SK-N-SH (cell line): Measurements from ENCODE around the gene MEA1. TPM values are rescaled to one million over a fixed set of nuclear protein-coding genes. Genes with fewer than 3 reads are reported as not detected.

Experiments used
- CTCF ChIA-PET: fragments of 300-600, 350-600 bp; formaldehyde crosslinking; extraction: SDS; loops from one replicate; lab custom pipeline; 2021; lab: Yijun Ruan, JAX
- POLR2A ChIA-PET: fragments of 350-600 bp; sonication (Branson Sonifier 250); formaldehyde crosslinking; extraction: SDS; loops from one replicate; lab custom pipeline; 2020; ENCODE audit warnings: antibody characterized with exemption, inconsistent platforms; lab: Yijun Ruan, JAX
- DNase-seq: peaks from one replicate; pipeline ENCODE4 v3.0.0; 2012
- H2AFZ ChIP-seq: fragments of 200-600 bp; sonication (generic); 2 replicates; pipeline ENCODE4 v1.8.1; 2016; ENCODE audit warnings: antibody characterized with exemption, mild to moderate bottlenecking, low read depth
- H3F3A ChIP-seq: fragments of 200-600 bp; sonication (generic); replicated peaks from 2 replicates; pipeline ENCODE3; 2016; ENCODE audit warnings: antibody characterized with exemption, mild to moderate bottlenecking; ENCODE audit not compliant: insufficient read depth
- H3K27ac ChIP-seq, 2 experiments: fragments of 200-500 bp in 1 of 2; fragments of 200-600 bp in 1 of 2; sonication (Bioruptor generic) in 1 of 2; sonication (generic), shearing (Covaris generic) in 1 of 2; 2 replicates each; pipeline versions ENCODE4 v1.5.1 to v1.6.1; 2014 to 2016; ENCODE audit warnings: low read depth in 2 of 2, inconsistent platforms in 1 of 2, low read length in 1 of 2, mild to moderate bottlenecking in 1 of 2, mixed read lengths in 1 of 2
- H3K27me3 ChIP-seq: fragments of 200-600 bp; sonication (generic), shearing (Covaris generic); 2 replicates; pipeline ENCODE4 v1.6.1; 2016; ENCODE audit warnings: mixed run types; ENCODE audit not compliant: insufficient read depth
- H3K36me3 ChIP-seq, 2 experiments: fragments of 200-500 bp in 1 of 2; fragments of 200-600 bp in 1 of 2; sonication (Bioruptor generic) in 1 of 2; sonication (generic) in 1 of 2; replicated peaks in 1 of 2; 2 replicates each; pipeline versions ENCODE3 to v1.5.1; 2014 to 2016; ENCODE audit warnings: low read length in 1 of 2, mild to moderate bottlenecking in 1 of 2; ENCODE audit not compliant: insufficient read depth in 2 of 2, control insufficient read depth in 1 of 2
- H3K4me1 ChIP-seq, 2 experiments: fragments of 200-500 bp in 1 of 2; fragments of 200-600 bp in 1 of 2; sonication (Bioruptor generic) in 1 of 2; sonication (generic), shearing (Covaris generic) in 1 of 2; 2 replicates each; pipeline versions ENCODE4 v1.5.1 to v1.6.1; 2014 to 2016; ENCODE audit warnings: low read depth in 1 of 2, low read length in 1 of 2, mixed run types in 1 of 2; ENCODE audit not compliant: insufficient read depth in 2 of 2, control insufficient read depth in 1 of 2
- H3K4me2 ChIP-seq: fragments of 200-600 bp; sonication (generic), shearing (Covaris generic); 2 replicates; pipeline ENCODE4 v1.6.1; 2017; ENCODE audit warnings: mixed run types
- H3K4me3 ChIP-seq, 2 experiments: fragments of 200-500 bp in 1 of 2; fragments of 200-600 bp in 1 of 2; sonication (Bioruptor generic) in 1 of 2; sonication (generic), shearing (Covaris generic) in 1 of 2; 2 replicates each; pipeline versions ENCODE4 v1.5.1 to v1.8.1; 2014 to 2016; ENCODE audit warnings: low read depth in 2 of 2, inconsistent platforms in 1 of 2, low read length in 1 of 2, mild to moderate bottlenecking in 1 of 2, mixed read lengths in 1 of 2, moderate library complexity in 1 of 2
- H3K79me2 ChIP-seq: fragments of 200-600 bp; sonication (generic); 2 replicates; pipeline ENCODE4 v1.8.1; 2017; ENCODE audit warnings: mild to moderate bottlenecking; ENCODE audit not compliant: insufficient read depth
- H3K9ac ChIP-seq: fragments of 200-600 bp; sonication (generic); 2 replicates; pipeline ENCODE4 v1.6.1; 2017; ENCODE audit warnings: mixed run types
- H3K9me2 ChIP-seq: fragments of 200-600 bp; sonication (generic); 2 replicates; pipeline ENCODE4 v1.6.1; 2017; ENCODE audit warnings: mixed run types
- H3K9me3 ChIP-seq: fragments of 200-600 bp; sonication (generic); 2 replicates; pipeline ENCODE4 v1.6.1; 2017; ENCODE audit warnings: mixed run types, mild to moderate bottlenecking, moderate library complexity
- H4K20me1 ChIP-seq: fragments of 200-600 bp; sonication (generic); 2 replicates; pipeline ENCODE4 v1.6.1; 2017; ENCODE audit warnings: mild to moderate bottlenecking, mixed run types; ENCODE audit not compliant: insufficient read depth
- FOXM1 ChIP-seq: IDR thresholded peaks from 2 replicates; pipeline ENCODE4 v1.4.0; 2012; ENCODE audit warnings: low read depth, mild to moderate bottlenecking
- MEF2A ChIP-seq: IDR thresholded peaks from 2 replicates; pipeline ENCODE4 v1.4.0; 2012; ENCODE audit warnings: low read depth, borderline replicate concordance
- RCOR1 ChIP-seq: fragments of 150-350 bp; IDR thresholded peaks from 2 replicates; pipeline ENCODE4 v1.6.1; 2017; ENCODE audit warnings: antibody characterized with exemption, low read length
- YY1 ChIP-seq: IDR thresholded peaks from 2 replicates; pipeline ENCODE4 v1.4.0; 2012; ENCODE audit warnings: low read depth, mild to moderate bottlenecking
- WGBS: methylation state at CpG from one replicate; pipeline ENCODE4 v1.1.6; 2017; ENCODE audit warnings: low lambda C conversion rate; 5-methylcytosine and 5-hydroxymethylcytosine counted together
- polyA plus RNA-seq, 3 experiments: library from polyadenylated mRNA; depleted of rRNA; stranded (reverse); fragments of >200 nt; gene quantifications; 2 replicates each; pipeline ENCODE4 v1.2.3, GENCODE V29; 2012
- TF ChIP-seq, protein P1 (sequence below): IDR thresholded peaks from 2 replicates; pipeline ENCODE4 v1.6.1; 2012; ENCODE audit warnings: mild to moderate bottlenecking, low read depth, low read length, moderate library complexity
- TF ChIP-seq, protein P2 (sequence below): fragments of 200-600 bp; sonication (generic); IDR thresholded peaks from 2 replicates; pipeline ENCODE4 v1.6.1; 2017; ENCODE audit warnings: antibody characterized with exemption, mild to moderate bottlenecking, moderate library complexity
- TF ChIP-seq, protein P3 (sequence below): IDR thresholded peaks from 2 replicates; pipeline ENCODE4 v1.4.0; 2012; ENCODE audit warnings: low read depth, borderline replicate concordance
- TF ChIP-seq, protein P4 (sequence below): IDR thresholded peaks from 2 replicates; pipeline ENCODE4; 2012
- TF ChIP-seq, protein P5 (sequence below): fragments of 150-350 bp; IDR thresholded peaks from 2 replicates; pipeline ENCODE4 v1.6.1; 2017; ENCODE audit warnings: antibody characterized with exemption, low read length, low read depth, borderline replicate concordance

Gene MEA1
- polyA plus RNA-seq, 1 of the 3 experiments (the other 2 are of a cell fraction) = 171 TPM

DNA sequence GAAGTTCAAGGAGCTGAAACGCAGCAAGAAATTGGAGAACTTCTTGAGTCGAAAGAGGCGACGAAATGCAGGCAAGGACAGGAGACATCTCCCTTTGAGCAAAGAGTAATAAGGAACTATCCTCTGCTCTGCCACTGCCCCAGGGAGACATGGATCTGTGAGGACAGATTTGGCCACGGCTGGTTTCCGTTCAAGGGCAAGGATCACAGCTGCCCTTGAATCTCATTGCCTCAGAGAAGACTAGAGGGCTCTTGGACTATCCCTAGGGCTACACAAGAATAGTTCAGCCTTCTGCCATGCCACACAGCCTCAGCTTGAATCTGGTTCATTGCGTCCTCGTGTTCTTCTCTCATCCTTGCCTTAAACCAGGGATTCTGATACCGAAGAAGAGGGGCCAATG, 15.4 kb upstream of the MEA1 start (continued):
- TF ChIP-seq, protein P1, sequence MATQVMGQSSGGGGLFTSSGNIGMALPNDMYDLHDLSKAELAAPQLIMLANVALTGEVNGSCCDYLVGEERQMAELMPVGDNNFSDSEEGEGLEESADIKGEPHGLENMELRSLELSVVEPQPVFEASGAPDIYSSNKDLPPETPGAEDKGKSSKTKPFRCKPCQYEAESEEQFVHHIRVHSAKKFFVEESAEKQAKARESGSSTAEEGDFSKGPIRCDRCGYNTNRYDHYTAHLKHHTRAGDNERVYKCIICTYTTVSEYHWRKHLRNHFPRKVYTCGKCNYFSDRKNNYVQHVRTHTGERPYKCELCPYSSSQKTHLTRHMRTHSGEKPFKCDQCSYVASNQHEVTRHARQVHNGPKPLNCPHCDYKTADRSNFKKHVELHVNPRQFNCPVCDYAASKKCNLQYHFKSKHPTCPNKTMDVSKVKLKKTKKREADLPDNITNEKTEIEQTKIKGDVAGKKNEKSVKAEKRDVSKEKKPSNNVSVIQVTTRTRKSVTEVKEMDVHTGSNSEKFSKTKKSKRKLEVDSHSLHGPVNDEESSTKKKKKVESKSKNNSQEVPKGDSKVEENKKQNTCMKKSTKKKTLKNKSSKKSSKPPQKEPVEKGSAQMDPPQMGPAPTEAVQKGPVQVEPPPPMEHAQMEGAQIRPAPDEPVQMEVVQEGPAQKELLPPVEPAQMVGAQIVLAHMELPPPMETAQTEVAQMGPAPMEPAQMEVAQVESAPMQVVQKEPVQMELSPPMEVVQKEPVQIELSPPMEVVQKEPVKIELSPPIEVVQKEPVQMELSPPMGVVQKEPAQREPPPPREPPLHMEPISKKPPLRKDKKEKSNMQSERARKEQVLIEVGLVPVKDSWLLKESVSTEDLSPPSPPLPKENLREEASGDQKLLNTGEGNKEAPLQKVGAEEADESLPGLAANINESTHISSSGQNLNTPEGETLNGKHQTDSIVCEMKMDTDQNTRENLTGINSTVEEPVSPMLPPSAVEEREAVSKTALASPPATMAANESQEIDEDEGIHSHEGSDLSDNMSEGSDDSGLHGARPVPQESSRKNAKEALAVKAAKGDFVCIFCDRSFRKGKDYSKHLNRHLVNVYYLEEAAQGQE = no peak
- no peak for TF ChIP-seq RCOR1
- TF ChIP-seq, protein P2, sequence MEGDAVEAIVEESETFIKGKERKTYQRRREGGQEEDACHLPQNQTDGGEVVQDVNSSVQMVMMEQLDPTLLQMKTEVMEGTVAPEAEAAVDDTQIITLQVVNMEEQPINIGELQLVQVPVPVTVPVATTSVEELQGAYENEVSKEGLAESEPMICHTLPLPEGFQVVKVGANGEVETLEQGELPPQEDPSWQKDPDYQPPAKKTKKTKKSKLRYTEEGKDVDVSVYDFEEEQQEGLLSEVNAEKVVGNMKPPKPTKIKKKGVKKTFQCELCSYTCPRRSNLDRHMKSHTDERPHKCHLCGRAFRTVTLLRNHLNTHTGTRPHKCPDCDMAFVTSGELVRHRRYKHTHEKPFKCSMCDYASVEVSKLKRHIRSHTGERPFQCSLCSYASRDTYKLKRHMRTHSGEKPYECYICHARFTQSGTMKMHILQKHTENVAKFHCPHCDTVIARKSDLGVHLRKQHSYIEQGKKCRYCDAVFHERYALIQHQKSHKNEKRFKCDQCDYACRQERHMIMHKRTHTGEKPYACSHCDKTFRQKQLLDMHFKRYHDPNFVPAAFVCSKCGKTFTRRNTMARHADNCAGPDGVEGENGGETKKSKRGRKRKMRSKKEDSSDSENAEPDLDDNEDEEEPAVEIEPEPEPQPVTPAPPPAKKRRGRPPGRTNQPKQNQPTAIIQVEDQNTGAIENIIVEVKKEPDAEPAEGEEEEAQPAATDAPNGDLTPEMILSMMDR = no peak
- TF ChIP-seq FOXM1 = no peak
- TF ChIP-seq, protein P3, sequence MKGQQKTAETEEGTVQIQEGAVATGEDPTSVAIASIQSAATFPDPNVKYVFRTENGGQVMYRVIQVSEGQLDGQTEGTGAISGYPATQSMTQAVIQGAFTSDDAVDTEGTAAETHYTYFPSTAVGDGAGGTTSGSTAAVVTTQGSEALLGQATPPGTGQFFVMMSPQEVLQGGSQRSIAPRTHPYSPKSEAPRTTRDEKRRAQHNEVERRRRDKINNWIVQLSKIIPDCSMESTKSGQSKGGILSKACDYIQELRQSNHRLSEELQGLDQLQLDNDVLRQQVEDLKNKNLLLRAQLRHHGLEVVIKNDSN = no peak
- no peak for TF ChIP-seq YY1

DNA sequence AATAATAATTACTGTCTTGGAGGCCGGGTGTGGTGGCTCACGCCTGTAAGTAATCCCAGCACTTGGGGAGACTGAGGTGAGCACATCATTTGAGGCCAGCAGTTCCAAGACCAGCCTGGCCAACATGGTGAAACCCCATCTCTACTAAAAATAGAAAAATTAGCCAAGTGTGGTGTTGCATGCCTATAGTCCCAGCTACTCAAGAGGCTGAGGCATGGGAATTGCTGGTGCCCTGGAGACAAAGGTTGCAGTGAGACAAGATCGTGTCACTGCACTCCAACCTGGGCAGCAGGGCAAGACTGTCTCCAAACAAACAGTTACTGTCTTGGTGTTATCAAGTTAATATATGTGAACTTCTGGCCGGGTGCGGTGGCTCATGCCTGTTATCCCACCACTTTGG, 12.6 kb upstream of the MEA1 start:
- Histone ChIP-seq H3K36me3 (peaks cover 33 to 71% of the 10 kb centered on the region in 2 experiments), H4K20me1 (peaks cover 10% of the 10 kb centered on the region; the same call in 1 of the 2 replicates), H3K9me2 (no peaks in the 10 kb centered on the region), H3F3A (peaks cover 34% of the 10 kb centered on the region), H3K9me3 (no peaks in the 10 kb centered on the region), H2AFZ (no peak overlapping the region), H3K27me3 (no peaks in the 10 kb centered on the region), H3K4me2 (no peak overlapping the region), H3K4me3 (no peak overlapping the region), H3K27ac (no peak overlapping the region), H3K9ac (no peak overlapping the region), H3K4me1 (peaks cover 4 to 8% of the 10 kb centered on the region in 2 experiments; a peak in 3 of 4 replicates), H3K79me2 (peaks cover 43% of the 10 kb centered on the region)
- ChIA-PET CTCF (interaction anchor here (1.0 to 1.8 kb wide), 3 partner anchors 14 to 118 kb away, joined by 3 to 5 read pairs (median 3); no protein-coding TSS in a partner anchor), POLR2A (interaction anchor here (1.1 kb wide), 1 partner anchor 36 kb away, joined by 4 read pairs; no protein-coding TSS in a partner anchor)
- TF ChIP-seq, protein P4, sequence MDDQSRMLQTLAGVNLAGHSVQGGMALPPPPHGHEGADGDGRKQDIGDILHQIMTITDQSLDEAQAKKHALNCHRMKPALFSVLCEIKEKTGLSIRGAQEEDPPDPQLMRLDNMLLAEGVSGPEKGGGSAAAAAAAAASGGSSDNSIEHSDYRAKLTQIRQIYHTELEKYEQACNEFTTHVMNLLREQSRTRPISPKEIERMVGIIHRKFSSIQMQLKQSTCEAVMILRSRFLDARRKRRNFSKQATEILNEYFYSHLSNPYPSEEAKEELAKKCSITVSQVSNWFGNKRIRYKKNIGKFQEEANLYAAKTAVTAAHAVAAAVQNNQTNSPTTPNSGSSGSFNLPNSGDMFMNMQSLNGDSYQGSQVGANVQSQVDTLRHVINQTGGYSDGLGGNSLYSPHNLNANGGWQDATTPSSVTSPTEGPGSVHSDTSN = no peak
- TF ChIP-seq MEF2A = no peak
- TF ChIP-seq, protein P5, sequence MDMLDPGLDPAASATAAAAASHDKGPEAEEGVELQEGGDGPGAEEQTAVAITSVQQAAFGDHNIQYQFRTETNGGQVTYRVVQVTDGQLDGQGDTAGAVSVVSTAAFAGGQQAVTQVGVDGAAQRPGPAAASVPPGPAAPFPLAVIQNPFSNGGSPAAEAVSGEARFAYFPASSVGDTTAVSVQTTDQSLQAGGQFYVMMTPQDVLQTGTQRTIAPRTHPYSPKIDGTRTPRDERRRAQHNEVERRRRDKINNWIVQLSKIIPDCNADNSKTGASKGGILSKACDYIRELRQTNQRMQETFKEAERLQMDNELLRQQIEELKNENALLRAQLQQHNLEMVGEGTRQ = no peak
- TF ChIP-seq, protein P1 = no peak
- no peak for DNase-seq
- 97% methylated on average over 5 of the region's 5 CpGs for WGBS
